GM23338 (cell line): ENCODE results near the gene STAU1.

ENCODE experiments used
- CREB1 ChIP-seq: fragments of 250-450 bp; sonication (Bioruptor Pico); IDR thresholded peaks from 2 replicates; pipeline ENCODE4 v1.5.0; 2020; ENCODE audit warnings: low read depth, mild to moderate bottlenecking, moderate library complexity
- EZH2 ChIP-seq: fragments of 200-600 bp; sonication (generic); IDR thresholded peaks from one replicate; pipeline ENCODE4 v1.8.0; 2017; ENCODE audit warnings: antibody characterized with exemption, mild to moderate bottlenecking, low read depth; ENCODE audit not compliant: unreplicated experiment
- EZH2phosphoT487 ChIP-seq: fragments of 200-600 bp; sonication (generic); IDR thresholded peaks from one replicate; pipeline ENCODE4 v1.8.1; 2018; ENCODE audit warnings: antibody characterized with exemption; ENCODE audit not compliant: unreplicated experiment
- NANOG ChIP-seq: IDR thresholded peaks from 2 replicates; pipeline ENCODE4 v1.6.1; 2016; ENCODE audit warnings: antibody characterized with exemption, borderline replicate concordance
- POLR2AphosphoS5 ChIP-seq: IDR thresholded peaks from 2 replicates; pipeline ENCODE4 v1.6.1; 2016; ENCODE audit warnings: antibody characterized with exemption, low read depth
- ZNF114 ChIP-seq: fragments of 250-450 bp; sonication (Bioruptor Pico); IDR thresholded peaks from 2 replicates; pipeline ENCODE4 v1.5.0; 2020; ENCODE audit warnings: mild to moderate bottlenecking, moderate library complexity
- TF ChIP-seq, protein P1 (sequence below), 2 experiments: fragments of 200-600 bp in 1 of 2; sonication (generic) in 1 of 2; conservative IDR thresholded peaks; 2 replicates each; pipeline versions ENCODE4 v1.5.1 to v1.6.1; 2016 to 2017; ENCODE audit warnings: antibody characterized with exemption in 2 of 2, low read depth in 2 of 2, mild to moderate bottlenecking in 2 of 2, moderate library complexity in 1 of 2
- TF ChIP-seq, protein P2 (sequence below): IDR thresholded peaks from one replicate; pipeline ENCODE4 v1.6.1; 2018; ENCODE audit warnings: antibody characterized with exemption; ENCODE audit not compliant: unreplicated experiment
- TF ChIP-seq, protein P3 (sequence below): IDR thresholded peaks from 2 replicates; pipeline ENCODE4 v1.6.1; 2016; ENCODE audit warnings: antibody characterized with exemption

DNA sequence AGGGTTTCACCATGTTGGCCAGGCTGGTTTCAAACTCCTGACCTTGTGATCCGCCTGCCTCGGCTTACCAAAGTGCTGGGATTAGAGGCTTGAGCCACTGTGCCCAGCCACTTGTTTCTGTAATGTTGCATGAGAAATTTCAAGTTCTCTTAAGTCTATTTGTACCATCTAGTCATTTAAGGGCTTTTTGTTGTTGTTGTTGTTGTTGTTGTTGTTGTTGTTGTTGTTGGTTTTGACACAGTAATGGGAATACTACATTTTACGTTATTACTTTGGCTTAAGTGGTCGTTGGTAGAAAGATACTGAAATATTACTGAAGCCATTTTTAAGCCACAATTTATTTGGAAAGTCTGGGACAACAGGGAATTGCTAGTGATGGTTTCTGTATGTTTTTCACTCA, 90.0 kb downstream of the STAU1 start:
- TF ChIP-seq, protein P1, sequence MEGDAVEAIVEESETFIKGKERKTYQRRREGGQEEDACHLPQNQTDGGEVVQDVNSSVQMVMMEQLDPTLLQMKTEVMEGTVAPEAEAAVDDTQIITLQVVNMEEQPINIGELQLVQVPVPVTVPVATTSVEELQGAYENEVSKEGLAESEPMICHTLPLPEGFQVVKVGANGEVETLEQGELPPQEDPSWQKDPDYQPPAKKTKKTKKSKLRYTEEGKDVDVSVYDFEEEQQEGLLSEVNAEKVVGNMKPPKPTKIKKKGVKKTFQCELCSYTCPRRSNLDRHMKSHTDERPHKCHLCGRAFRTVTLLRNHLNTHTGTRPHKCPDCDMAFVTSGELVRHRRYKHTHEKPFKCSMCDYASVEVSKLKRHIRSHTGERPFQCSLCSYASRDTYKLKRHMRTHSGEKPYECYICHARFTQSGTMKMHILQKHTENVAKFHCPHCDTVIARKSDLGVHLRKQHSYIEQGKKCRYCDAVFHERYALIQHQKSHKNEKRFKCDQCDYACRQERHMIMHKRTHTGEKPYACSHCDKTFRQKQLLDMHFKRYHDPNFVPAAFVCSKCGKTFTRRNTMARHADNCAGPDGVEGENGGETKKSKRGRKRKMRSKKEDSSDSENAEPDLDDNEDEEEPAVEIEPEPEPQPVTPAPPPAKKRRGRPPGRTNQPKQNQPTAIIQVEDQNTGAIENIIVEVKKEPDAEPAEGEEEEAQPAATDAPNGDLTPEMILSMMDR (conservative IDR thresholded peaks at IDR 0.05; ENCODE audit: low read depth in 2 of 2) = no peak
- TF ChIP-seq, protein P2, sequence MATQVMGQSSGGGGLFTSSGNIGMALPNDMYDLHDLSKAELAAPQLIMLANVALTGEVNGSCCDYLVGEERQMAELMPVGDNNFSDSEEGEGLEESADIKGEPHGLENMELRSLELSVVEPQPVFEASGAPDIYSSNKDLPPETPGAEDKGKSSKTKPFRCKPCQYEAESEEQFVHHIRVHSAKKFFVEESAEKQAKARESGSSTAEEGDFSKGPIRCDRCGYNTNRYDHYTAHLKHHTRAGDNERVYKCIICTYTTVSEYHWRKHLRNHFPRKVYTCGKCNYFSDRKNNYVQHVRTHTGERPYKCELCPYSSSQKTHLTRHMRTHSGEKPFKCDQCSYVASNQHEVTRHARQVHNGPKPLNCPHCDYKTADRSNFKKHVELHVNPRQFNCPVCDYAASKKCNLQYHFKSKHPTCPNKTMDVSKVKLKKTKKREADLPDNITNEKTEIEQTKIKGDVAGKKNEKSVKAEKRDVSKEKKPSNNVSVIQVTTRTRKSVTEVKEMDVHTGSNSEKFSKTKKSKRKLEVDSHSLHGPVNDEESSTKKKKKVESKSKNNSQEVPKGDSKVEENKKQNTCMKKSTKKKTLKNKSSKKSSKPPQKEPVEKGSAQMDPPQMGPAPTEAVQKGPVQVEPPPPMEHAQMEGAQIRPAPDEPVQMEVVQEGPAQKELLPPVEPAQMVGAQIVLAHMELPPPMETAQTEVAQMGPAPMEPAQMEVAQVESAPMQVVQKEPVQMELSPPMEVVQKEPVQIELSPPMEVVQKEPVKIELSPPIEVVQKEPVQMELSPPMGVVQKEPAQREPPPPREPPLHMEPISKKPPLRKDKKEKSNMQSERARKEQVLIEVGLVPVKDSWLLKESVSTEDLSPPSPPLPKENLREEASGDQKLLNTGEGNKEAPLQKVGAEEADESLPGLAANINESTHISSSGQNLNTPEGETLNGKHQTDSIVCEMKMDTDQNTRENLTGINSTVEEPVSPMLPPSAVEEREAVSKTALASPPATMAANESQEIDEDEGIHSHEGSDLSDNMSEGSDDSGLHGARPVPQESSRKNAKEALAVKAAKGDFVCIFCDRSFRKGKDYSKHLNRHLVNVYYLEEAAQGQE = no peak
- TF ChIP-seq EZH2phosphoT487 (no peak), POLR2AphosphoS5 (no peak), EZH2 (no peak), NANOG (no peak), CREB1 (CRISPR knock-in tag) (no peak), ZNF114 (no peak)
- TF ChIP-seq, protein P3, sequence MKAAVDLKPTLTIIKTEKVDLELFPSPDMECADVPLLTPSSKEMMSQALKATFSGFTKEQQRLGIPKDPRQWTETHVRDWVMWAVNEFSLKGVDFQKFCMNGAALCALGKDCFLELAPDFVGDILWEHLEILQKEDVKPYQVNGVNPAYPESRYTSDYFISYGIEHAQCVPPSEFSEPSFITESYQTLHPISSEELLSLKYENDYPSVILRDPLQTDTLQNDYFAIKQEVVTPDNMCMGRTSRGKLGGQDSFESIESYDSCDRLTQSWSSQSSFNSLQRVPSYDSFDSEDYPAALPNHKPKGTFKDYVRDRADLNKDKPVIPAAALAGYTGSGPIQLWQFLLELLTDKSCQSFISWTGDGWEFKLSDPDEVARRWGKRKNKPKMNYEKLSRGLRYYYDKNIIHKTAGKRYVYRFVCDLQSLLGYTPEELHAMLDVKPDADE = no peak
